Liver (tissue), 9 donors: ENCODE results near the gene LDLR. TPM values are rescaled to one million over a fixed set of nuclear protein-coding genes. Genes with fewer than 3 reads are reported as not detected.
"Not testable (repeated sequence)": the region's sequence is repeated elsewhere in the genome, so short reads cannot be mapped to it uniquely, and the experiment has no call there.

ENCODE experiments used
- DNase-seq: peaks from one replicate; pipeline ENCODE4 v3.0.0-alpha.2; 2017; ENCODE audit warnings: low spot score
- H3K27ac ChIP-seq, 2 donors: one replicate each; pipeline ENCODE4 v1.7.0; 2013; ENCODE audit warnings: inconsistent platforms in 2 of 2, low read length in 2 of 2, control low read depth in 1 of 2, low read depth in 1 of 2, mild to moderate bottlenecking in 1 of 2
- H3K27me3 ChIP-seq, 4 donors: one replicate each; pipeline versions ENCODE4 v1.6.1 to v1.7.0; 2013; ENCODE audit warnings: low read length in 3 of 4, inconsistent platforms in 1 of 4, mild to moderate bottlenecking in 1 of 4, moderate library complexity in 1 of 4; ENCODE audit not compliant: control insufficient read depth in 4 of 4, insufficient read depth in 4 of 4
- H3K36me3 ChIP-seq, 4 donors: one replicate each; pipeline versions ENCODE4 v1.6.1 to v1.7.0; 2013; ENCODE audit warnings: low read length in 3 of 4, mild to moderate bottlenecking in 3 of 4, low read depth in 1 of 4, moderate library complexity in 1 of 4; ENCODE audit not compliant: control insufficient read depth in 4 of 4, insufficient read depth in 3 of 4
- H3K4me1 ChIP-seq, 4 donors: one replicate each; pipeline versions ENCODE4 v1.6.1 to v1.7.0; 2013; ENCODE audit warnings: low read length in 3 of 4, mild to moderate bottlenecking in 3 of 4, moderate library complexity in 1 of 4; ENCODE audit not compliant: control insufficient read depth in 4 of 4, insufficient read depth in 4 of 4
- H3K4me3 ChIP-seq, 3 donors: one replicate each; pipeline versions ENCODE4 v1.6.1 to v1.7.0; 2013; ENCODE audit warnings: low read length in 3 of 3, control low read depth in 1 of 3, low read depth in 1 of 3, mild to moderate bottlenecking in 1 of 3
- H3K9ac ChIP-seq, 2 donors: one replicate each; pipeline ENCODE4 v1.7.0; 2013; ENCODE audit warnings: low read length in 2 of 2, mild to moderate bottlenecking in 2 of 2, moderate library complexity in 2 of 2, control low read depth in 1 of 2, low read depth in 1 of 2
- H3K9me3 ChIP-seq, 4 donors: one replicate each; pipeline versions ENCODE4 v1.6.1 to v1.7.0; 2013; ENCODE audit warnings: low read length in 3 of 4; ENCODE audit not compliant: control insufficient read depth in 4 of 4
- EGR1 ChIP-seq, 2 donors: IDR thresholded peaks; 2 replicates each; pipeline ENCODE4 v1.6.1; 2016 to 2018; ENCODE audit warnings: antibody characterized with exemption in 2 of 2, low read depth in 2 of 2
- FOXA1 ChIP-seq: IDR thresholded peaks from 2 replicates; pipeline ENCODE4 v1.6.1; 2016; ENCODE audit warnings: antibody characterized with exemption
- FOXA2 ChIP-seq: IDR thresholded peaks from 2 replicates; pipeline ENCODE4 v1.6.1; 2016; ENCODE audit warnings: antibody characterized with exemption
- HNF4A ChIP-seq, 2 donors: conservative IDR thresholded peaks; 2 replicates each; pipeline ENCODE4 v1.6.1; 2016; ENCODE audit warnings: antibody characterized with exemption in 2 of 2, mild to moderate bottlenecking in 2 of 2
- HNF4G ChIP-seq: IDR thresholded peaks from 2 replicates; pipeline ENCODE4 v1.6.1; 2016; ENCODE audit warnings: antibody characterized with exemption
- JUND ChIP-seq, 2 donors: IDR thresholded peaks; 2 replicates each; pipeline ENCODE4 v1.6.1; 2016; ENCODE audit warnings: antibody characterized with exemption in 2 of 2
- NR2F2 ChIP-seq: IDR thresholded peaks from 2 replicates; pipeline ENCODE4 v1.6.1; 2016; ENCODE audit warnings: antibody characterized with exemption
- RAD21 ChIP-seq, 2 donors: IDR thresholded peaks; 2 replicates each; pipeline ENCODE4 v1.6.1; 2016; ENCODE audit warnings: antibody characterized with exemption in 2 of 2, mild to moderate bottlenecking in 2 of 2
- RXRA ChIP-seq, 2 donors: IDR thresholded peaks; 2 replicates each; pipeline ENCODE4 v1.6.1; 2017 to 2018; ENCODE audit warnings: antibody characterized with exemption in 2 of 2, mild to moderate bottlenecking in 1 of 2
- SP1 ChIP-seq: IDR thresholded peaks from 2 replicates; pipeline ENCODE4 v1.6.1; 2018; ENCODE audit warnings: antibody characterized with exemption, mild to moderate bottlenecking
- TAF1 ChIP-seq: conservative IDR thresholded peaks from 2 replicates; pipeline ENCODE4 v1.6.1; 2016; ENCODE audit warnings: antibody characterized with exemption, mild to moderate bottlenecking
- YY1 ChIP-seq: IDR thresholded peaks from 2 replicates; pipeline ENCODE4 v1.6.1; 2016; ENCODE audit warnings: antibody characterized with exemption, mild to moderate bottlenecking
- WGBS: extraction: QIAGEN DNeasy Blood & Tissue Kit; methylation state at CpG from one replicate; pipeline ENCODE4 v1.1.7; 2013; 5-methylcytosine and 5-hydroxymethylcytosine counted together
- polyA plus RNA-seq, 2 donors: library from polyadenylated mRNA; stranded (reverse) in 1 of 2; unstranded in 1 of 2; fragments of 200-250 nt in 1 of 2; fragments of >200 nt in 1 of 2; fragmentation: Nextera tagmentation in 1 of 2; extraction: Ambion mirVana in 1 of 2; gene quantifications; one replicate each; pipeline versions ENCODE4 v1.2.1 to v1.2.3, GENCODE V29; 2013 to 2015
- total RNA-seq, 2 donors: library from RNA; depleted of rRNA; stranded (reverse); fragments of >200 nt; gene quantifications; one replicate each; pipeline ENCODE4 v1.2.3, GENCODE V29; 2014
- TF ChIP-seq, protein P1 (sequence below): IDR thresholded peaks from 2 replicates; pipeline ENCODE4 v1.6.1; 2016; ENCODE audit warnings: antibody characterized with exemption, mild to moderate bottlenecking
- TF ChIP-seq, protein P2 (sequence below): IDR thresholded peaks from 2 replicates; pipeline ENCODE4 v1.6.1; 2016; ENCODE audit warnings: antibody characterized with exemption
- TF ChIP-seq, protein P3 (sequence below): fragments of 150-350 bp; IDR thresholded peaks from 2 replicates; pipeline ENCODE4 v1.5.1; 2017; ENCODE audit warnings: improper control_type of control experiment, low read depth, low read length; ENCODE audit not compliant: missing input control
- donor health status: healthy.
- donor health status: healthy.
- donor health status: healthy.
- donor health status: healthy.
- donor health status: healthy.

The LDLR gene
- total and polyA plus RNA-seq, 4 donors: 17.3 to 141 (median 63.9) TPM

DNA sequence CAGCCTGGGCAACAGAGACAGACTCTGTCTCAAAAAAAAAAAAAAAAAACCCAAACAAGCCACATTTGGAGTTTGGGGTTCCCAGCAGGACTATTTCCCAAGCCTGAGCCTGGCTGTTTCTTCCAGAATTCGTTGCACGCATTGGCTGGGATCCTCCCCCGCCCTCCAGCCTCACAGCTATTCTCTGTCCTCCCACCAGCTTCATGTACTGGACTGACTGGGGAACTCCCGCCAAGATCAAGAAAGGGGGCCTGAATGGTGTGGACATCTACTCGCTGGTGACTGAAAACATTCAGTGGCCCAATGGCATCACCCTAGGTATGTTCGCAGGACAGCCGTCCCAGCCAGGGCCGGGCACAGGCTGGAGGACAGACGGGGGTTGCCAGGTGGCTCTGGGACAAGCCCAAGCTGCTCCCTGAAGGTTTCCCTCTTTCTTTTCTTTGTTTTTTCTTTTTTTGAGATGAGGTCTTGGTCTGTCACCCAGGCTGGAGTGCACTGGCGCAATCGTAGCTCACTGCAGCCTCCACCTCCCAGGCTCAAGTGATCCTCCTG lies 26.7 kb downstream of the LDLR start:
- peaks cover 32 to 84% (median 73%) of the 10 kb centered on the region in 4 donors for H3K36me3 ChIP-seq
- H3K4me1 ChIP-seq: peaks cover 0 to 30% (median 19%) of the 10 kb centered on the region in 4 donors
- no peak for TF ChIP-seq FOXA1
- no peak for TF ChIP-seq NR2F2
- no peak for TF ChIP-seq YY1
- TF ChIP-seq, protein P1, sequence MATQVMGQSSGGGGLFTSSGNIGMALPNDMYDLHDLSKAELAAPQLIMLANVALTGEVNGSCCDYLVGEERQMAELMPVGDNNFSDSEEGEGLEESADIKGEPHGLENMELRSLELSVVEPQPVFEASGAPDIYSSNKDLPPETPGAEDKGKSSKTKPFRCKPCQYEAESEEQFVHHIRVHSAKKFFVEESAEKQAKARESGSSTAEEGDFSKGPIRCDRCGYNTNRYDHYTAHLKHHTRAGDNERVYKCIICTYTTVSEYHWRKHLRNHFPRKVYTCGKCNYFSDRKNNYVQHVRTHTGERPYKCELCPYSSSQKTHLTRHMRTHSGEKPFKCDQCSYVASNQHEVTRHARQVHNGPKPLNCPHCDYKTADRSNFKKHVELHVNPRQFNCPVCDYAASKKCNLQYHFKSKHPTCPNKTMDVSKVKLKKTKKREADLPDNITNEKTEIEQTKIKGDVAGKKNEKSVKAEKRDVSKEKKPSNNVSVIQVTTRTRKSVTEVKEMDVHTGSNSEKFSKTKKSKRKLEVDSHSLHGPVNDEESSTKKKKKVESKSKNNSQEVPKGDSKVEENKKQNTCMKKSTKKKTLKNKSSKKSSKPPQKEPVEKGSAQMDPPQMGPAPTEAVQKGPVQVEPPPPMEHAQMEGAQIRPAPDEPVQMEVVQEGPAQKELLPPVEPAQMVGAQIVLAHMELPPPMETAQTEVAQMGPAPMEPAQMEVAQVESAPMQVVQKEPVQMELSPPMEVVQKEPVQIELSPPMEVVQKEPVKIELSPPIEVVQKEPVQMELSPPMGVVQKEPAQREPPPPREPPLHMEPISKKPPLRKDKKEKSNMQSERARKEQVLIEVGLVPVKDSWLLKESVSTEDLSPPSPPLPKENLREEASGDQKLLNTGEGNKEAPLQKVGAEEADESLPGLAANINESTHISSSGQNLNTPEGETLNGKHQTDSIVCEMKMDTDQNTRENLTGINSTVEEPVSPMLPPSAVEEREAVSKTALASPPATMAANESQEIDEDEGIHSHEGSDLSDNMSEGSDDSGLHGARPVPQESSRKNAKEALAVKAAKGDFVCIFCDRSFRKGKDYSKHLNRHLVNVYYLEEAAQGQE: no peak
- no peak for TF ChIP-seq HNF4G
- TF ChIP-seq HNF4A (conservative IDR thresholded peaks at IDR 0.05): no peak
- no peak for TF ChIP-seq JUND (IDR thresholded peaks at IDR 0.05)
- TF ChIP-seq RXRA (IDR thresholded peaks at IDR 0.05): no peak
- TF ChIP-seq EGR1 (IDR thresholded peaks at IDR 0.05; ENCODE audit: low read depth in 2 of 2): no peak
- TF ChIP-seq TAF1: no peak
- no peak for TF ChIP-seq FOXA2
- TF ChIP-seq RAD21 (IDR thresholded peaks at IDR 0.05): no peak
- TF ChIP-seq, protein P2, sequence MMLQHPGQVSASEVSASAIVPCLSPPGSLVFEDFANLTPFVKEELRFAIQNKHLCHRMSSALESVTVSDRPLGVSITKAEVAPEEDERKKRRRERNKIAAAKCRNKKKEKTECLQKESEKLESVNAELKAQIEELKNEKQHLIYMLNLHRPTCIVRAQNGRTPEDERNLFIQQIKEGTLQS: no peak
- DNase-seq: no peak
- no peaks in the 10 kb centered on the region for H3K9me3 ChIP-seq
- H3K4me3 ChIP-seq: no peak overlapping the region
- WGBS: 89% methylated on average over 11 of the region's 11 CpGs
- H3K27ac ChIP-seq: peak overlapping the region in 1 of 2 donors; percentile 35
- no peak overlapping the region for H3K9ac ChIP-seq
- H3K27me3 ChIP-seq: no peaks in the 10 kb centered on the region

DNA sequence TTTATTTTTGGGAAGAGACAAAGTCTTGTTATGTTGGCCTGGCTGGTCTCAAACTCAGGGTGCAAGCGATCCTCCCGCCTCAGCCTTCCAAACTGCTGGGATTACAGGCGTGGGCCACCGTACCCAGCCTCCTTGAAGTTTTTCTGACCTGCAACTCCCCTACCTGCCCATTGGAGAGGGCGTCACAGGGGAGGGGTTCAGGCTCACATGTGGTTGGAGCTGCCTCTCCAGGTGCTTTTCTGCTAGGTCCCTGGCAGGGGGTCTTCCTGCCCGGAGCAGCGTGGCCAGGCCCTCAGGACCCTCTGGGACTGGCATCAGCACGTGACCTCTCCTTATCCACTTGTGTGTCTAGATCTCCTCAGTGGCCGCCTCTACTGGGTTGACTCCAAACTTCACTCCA lies 27.2 kb downstream of the LDLR start:
- DNase-seq: no peak
- H3K27ac ChIP-seq: no peak overlapping the region
- peaks cover 32 to 81% (median 71%) of the 10 kb centered on the region in 4 donors for H3K36me3 ChIP-seq
- H3K4me1 ChIP-seq: peaks cover 0 to 25% (median 17%) of the 10 kb centered on the region in 4 donors
- TF ChIP-seq, protein P2: no peak
- TF ChIP-seq SP1 (no peak), HNF4G (no peak), EGR1 (IDR thresholded peaks at IDR 0.05; ENCODE audit: low read depth in 2 of 2) (no peak)
- TF ChIP-seq, protein P3, sequence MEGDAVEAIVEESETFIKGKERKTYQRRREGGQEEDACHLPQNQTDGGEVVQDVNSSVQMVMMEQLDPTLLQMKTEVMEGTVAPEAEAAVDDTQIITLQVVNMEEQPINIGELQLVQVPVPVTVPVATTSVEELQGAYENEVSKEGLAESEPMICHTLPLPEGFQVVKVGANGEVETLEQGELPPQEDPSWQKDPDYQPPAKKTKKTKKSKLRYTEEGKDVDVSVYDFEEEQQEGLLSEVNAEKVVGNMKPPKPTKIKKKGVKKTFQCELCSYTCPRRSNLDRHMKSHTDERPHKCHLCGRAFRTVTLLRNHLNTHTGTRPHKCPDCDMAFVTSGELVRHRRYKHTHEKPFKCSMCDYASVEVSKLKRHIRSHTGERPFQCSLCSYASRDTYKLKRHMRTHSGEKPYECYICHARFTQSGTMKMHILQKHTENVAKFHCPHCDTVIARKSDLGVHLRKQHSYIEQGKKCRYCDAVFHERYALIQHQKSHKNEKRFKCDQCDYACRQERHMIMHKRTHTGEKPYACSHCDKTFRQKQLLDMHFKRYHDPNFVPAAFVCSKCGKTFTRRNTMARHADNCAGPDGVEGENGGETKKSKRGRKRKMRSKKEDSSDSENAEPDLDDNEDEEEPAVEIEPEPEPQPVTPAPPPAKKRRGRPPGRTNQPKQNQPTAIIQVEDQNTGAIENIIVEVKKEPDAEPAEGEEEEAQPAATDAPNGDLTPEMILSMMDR: no peak
- TF ChIP-seq, protein P1: no peak
- no peaks in the 10 kb centered on the region for H3K27me3 ChIP-seq
- H3K9me3 ChIP-seq: no peaks in the 10 kb centered on the region
- H3K4me3 ChIP-seq: no peak overlapping the region
- H3K9ac ChIP-seq: no peak overlapping the region
- WGBS: 98% methylated on average over 9 of the region's 9 CpGs

DNA sequence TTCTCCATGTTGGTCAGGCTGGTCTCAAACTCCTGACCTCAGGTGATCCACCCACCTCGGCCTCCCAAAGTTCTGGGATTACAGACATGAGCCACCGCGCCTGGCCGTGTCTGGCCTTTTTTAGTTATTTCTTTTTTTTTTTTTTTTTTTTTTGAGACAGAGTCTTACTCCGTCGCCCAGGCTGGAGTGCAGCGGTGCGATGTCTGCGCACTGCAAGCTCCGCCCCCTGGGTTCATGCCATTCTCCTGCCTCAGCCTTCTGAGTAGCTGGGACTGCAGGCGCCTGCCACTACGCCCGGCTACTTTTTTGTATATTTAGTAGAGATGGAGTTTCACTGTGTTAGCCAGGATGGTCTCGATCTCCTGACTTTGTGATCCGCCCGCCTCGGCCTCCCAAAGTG lies 32.7 kb downstream of the LDLR start:
- DNase-seq, H3K4me3 ChIP-seq, H3K9me3 ChIP-seq, H3K27me3 ChIP-seq, H3K4me1 ChIP-seq, H3K27ac ChIP-seq, H3K9ac ChIP-seq: not testable (repeated sequence)
- WGBS: 93% methylated on average over 17 of the region's 17 CpGs
- H3K36me3 ChIP-seq: peaks cover 24 to 73% (median 62%) of the 10 kb centered on the region in 4 donors
